Activated naive CD4-positive, alpha-beta T cell treated with anti-CD3 and anti-CD28 coated beads, Interleukin-2, amount 50 U/mL, for 24 hours (primary cell): ENCODE results near the gene PACSIN2.
A peak's percentile ranks its signal among the peaks of the same experiment; 100 is the strongest.

Experiments
- H3K27ac Mint-ChIP-seq: one replicate; pipeline ENCODE4 v1.8.0; 2021; ENCODE audit warnings: mild to moderate bottlenecking, mixed read lengths
- H3K27me3 Mint-ChIP-seq: one replicate; pipeline ENCODE4 v1.8.0; 2021; ENCODE audit warnings: mixed read lengths
- H3K36me3 Mint-ChIP-seq: one replicate; pipeline ENCODE4 v1.8.0; 2021; ENCODE audit warnings: mixed read lengths
- H3K4me1 Mint-ChIP-seq: one replicate; pipeline ENCODE4 v1.8.0; 2021; ENCODE audit warnings: mixed read lengths
- H3K4me3 Mint-ChIP-seq: one replicate; pipeline ENCODE4 v1.8.0; 2021; ENCODE audit warnings: mild to moderate bottlenecking, mixed read lengths
- H3K9me3 Mint-ChIP-seq: one replicate; pipeline ENCODE4 v1.8.0; 2021; ENCODE audit warnings: mixed read lengths

Gene PACSIN2

DNA sequence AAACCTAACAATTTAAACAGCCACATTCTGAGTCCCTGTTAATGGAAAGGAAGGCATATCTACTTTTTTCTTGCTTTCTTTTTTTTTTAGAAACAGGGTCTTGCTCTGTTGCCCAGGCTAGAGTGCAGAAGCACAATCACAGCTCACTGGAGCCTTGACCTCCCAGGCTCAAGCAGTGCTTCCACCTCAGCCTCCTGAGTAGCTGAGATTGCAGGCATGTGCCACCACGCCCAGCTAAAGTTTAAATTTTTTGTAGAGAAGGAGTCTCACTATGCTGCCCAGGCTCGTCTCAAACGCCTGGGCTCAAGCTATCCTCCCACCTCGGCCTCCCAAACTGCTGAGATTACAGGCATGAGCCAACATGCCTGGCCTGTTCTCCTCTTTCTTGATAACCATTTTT is 183.2 kb downstream of the PACSIN2 start:
- Mint-ChIP-seq H3K4me1 (peaks cover 4% of the 10 kb centered on the region), H3K36me3 (peaks cover 13% of the 10 kb centered on the region), H3K9me3 (no peaks in the 10 kb centered on the region), H3K27ac (no peak overlapping the region), H3K4me3 (no peak overlapping the region), H3K27me3 (no peaks in the 10 kb centered on the region)

DNA sequence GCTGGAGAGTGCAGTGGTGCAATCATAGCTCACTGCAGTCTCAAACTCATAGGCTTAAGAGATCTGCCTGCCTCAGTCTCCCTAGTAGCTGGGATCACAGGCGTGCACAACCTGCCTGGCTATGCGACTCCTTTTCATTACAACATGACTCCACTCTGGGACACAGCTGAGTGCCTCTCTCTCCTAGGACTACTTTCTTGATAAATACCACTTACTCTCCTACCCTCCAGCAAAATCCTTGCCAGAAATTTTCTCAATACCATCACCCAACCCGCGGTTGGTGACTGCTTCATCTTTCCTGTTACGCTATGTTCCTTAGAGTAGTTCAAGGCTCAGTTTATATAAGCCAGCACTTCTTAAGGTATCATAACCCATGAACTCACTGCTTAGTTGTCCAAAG is 184.8 kb downstream of the PACSIN2 start:
- no peaks in the 10 kb centered on the region for H3K9me3 Mint-ChIP-seq
- peaks cover 13% of the 10 kb centered on the region for H3K36me3 Mint-ChIP-seq
- no peak overlapping the region for H3K4me3 Mint-ChIP-seq
- no peak overlapping the region for H3K27ac Mint-ChIP-seq
- no peaks in the 10 kb centered on the region for H3K27me3 Mint-ChIP-seq
- H3K4me1 Mint-ChIP-seq: peaks cover 4% of the 10 kb centered on the region

DNA sequence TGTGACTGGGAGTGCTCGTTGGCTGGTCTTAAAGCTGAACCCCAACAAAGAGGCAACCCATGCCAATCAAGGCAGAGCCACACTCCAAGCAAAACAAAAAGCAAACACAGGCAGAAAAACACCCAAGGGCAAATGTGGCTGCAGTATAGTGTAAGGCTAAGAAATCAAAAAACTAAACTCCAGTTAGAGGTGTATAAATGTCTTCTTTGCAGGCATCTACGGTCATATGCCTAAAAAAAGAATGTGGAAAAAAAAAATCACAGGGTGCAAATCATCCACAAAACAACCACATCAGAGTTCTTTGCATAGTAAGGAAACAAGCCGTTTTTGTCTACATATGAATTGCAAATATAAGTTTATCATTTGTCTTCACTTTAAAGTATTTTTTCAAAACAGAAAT is 185.6 kb downstream of the PACSIN2 start:
- no peaks in the 10 kb centered on the region for H3K9me3 Mint-ChIP-seq
- peaks cover 4% of the 10 kb centered on the region for H3K4me1 Mint-ChIP-seq
- H3K36me3 Mint-ChIP-seq: peaks cover 15% of the 10 kb centered on the region
- H3K27me3 Mint-ChIP-seq: no peaks in the 10 kb centered on the region
- H3K27ac Mint-ChIP-seq: no peak overlapping the region
- peak overlapping the region; percentile 6 for H3K4me3 Mint-ChIP-seq

DNA sequence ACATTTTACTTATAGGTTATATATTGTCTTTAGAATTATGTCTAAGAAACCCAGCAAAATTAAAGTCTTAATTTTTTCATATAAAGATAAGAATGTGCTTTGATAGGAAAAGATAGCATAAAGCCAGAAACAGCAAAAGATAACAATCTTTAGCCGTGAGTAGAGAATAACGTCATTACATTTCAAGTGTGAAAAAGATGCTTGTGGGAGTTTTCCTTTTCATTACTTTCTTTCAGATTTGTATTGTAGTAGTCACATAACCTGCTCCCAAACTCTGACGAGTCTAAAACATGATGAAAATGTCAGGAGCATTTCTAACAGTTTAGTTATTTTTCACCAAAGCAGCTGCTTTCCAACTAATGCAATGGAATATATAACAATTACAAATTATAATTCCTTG is 189.2 kb downstream of the PACSIN2 start:
- H3K4me3 Mint-ChIP-seq: no peak overlapping the region
- no peaks in the 10 kb centered on the region for H3K9me3 Mint-ChIP-seq

DNA sequence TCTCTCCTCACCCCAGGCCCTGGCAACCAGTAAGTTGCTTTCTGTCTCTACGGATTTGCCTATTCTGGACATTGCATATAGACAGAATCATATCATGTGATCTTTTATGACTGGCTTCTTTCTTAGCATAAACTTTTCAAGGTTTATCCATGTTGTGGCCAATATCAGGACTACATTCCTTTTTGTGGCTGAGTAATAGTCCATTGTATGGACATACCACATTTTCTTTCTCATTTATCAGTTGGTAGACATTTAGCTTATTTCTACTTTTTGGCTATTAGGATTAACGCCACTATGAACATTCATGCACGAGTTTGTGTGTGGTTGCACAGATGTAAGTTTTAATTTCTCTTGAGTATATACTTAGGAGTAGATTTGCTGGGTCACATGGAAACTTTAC is 193.6 kb downstream of the PACSIN2 start:
- no peaks in the 10 kb centered on the region for H3K27me3 Mint-ChIP-seq
- H3K27ac Mint-ChIP-seq: no peak overlapping the region
- H3K36me3 Mint-ChIP-seq: peaks cover 22% of the 10 kb centered on the region
- H3K4me3 Mint-ChIP-seq: no peak overlapping the region
- H3K9me3 Mint-ChIP-seq: no peaks in the 10 kb centered on the region
- no peaks in the 10 kb centered on the region for H3K4me1 Mint-ChIP-seq

More for the DNA sequence above, 189.2 kb downstream of the PACSIN2 start:
- H3K27ac Mint-ChIP-seq: no peak overlapping the region
- H3K36me3 Mint-ChIP-seq: peaks cover 25% of the 10 kb centered on the region
- H3K27me3 Mint-ChIP-seq: no peaks in the 10 kb centered on the region
- H3K4me1 Mint-ChIP-seq: peaks cover 4% of the 10 kb centered on the region

DNA sequence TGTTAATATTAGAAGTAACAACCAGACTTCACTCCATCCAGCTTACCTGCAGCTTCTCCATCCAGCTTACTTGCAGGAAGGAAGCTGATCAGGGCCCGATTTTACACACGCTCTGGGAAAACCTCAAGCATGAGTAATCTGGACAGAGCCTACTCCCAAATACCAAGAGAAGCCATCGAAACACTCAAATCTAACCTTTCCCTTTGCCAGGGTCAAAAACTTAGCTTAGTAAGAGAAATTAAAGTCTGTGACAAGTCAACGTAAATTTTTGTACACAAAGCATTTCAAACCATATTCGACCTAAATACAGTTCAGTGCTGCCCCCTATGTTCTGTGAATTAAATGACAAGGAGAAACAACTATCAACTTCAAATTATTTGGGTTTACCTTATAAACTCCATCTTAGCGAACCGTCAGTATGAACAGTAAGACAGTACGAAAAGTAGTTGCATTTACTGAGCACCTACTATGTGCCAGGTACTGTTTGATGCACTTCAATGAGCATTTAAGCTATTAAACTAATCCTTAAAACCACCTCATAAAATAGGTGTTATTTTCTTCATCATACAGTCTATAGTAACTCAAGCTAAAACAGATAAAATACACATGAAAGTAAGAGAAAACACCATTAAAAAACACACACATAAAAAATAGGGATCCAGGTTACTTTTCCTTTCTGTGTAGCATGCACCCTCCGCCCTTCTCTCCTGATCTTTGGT is 194.7 kb downstream of the PACSIN2 start:
- Mint-ChIP-seq H3K4me1 (no peaks in the 10 kb centered on the region), H3K4me3 (no peak overlapping the region), H3K9me3 (no peaks in the 10 kb centered on the region), H3K27me3 (no peaks in the 10 kb centered on the region), H3K36me3 (peaks cover 22% of the 10 kb centered on the region), H3K27ac (no peak overlapping the region)
